HuH-7 (cell line): ENCODE data around the gene MTARC1.

ENCODE experiments used
- DNase-seq: peaks from one replicate; pipeline ENCODE4 v3.0.0; 2011; ENCODE audit warnings: low spot score

The MTARC1 gene

DNA sequence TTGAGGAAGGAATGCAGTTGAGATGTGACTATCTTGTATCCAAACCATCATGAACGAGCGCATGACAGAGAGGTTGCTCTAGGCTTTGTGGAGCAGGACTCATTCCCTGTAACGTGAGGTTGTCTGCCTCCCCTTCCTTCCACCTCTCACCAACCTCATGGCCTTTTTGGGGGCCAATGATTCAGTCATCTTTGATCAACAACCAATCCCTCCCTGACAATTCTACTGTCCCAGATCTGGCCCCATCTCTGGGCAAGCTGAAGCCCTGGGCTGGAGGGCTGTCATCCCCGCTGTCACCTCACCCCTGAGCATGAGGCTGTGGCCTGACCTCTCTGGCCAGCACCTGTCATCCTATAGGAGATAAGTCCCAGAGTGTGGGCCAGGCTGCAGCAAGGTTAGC lies 19.7 kb downstream of the MTARC1 start:
- no peak for DNase-seq

DNA sequence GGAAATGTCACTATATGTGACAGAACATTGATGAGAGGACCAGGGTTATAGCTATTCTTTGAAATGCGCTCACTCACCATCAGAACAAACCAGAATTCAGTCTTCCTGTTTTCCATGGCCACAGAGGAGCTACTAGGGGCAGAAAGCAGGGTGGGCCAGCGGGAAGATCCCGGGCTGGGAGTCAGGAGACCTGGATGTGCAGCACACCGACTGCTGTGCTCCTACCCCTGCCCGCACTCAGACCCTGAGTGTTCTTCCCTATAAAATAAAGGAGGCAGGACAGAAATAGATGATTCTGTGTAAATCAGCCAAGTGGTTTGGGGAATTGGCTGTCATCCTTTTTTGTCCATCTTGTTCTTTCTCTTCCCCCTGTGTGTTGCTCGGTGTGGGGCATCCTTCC lies 21.0 kb downstream of the MTARC1 start:
- no peak for DNase-seq

DNA sequence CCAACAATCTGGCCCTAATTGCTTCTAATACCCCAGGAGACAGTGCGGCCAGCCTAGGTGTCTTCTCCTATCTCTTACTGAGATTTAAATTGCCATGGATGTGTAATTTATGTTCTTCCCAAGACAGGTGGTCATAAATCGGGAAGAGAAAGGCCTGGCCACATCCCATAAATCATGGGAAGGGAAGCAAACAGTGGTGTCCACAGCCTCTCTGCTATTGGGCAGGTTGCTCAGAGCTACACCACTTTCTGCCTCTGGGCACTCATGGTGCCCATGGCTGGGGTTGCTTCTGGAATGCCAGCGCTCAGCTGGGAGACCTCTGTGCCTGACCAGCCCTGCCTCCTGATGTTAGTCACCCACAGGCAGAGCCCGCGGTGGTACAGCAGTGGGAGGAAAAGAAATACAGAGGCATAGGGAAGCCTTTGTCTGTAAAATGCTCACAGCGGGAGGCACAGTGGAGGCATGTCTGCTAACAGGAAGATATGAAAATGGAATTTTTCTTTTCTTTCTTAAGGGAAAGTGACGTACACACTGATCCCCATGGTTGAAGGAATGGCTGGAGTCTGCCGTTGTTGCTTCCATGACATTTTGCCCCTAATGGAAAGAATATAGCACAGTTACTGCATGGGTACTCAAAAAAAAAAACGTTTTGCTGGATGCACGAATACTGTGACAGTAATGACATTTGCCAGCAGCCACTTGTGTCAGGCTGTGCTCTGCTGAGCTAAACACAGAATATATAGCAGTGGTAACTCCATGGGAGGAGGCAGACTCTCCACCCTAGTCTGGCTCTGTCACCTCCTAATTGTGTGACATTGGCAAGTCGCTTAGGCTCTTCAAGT lies 21.9 kb downstream of the MTARC1 start:
- DNase-seq, result no peak

DNA sequence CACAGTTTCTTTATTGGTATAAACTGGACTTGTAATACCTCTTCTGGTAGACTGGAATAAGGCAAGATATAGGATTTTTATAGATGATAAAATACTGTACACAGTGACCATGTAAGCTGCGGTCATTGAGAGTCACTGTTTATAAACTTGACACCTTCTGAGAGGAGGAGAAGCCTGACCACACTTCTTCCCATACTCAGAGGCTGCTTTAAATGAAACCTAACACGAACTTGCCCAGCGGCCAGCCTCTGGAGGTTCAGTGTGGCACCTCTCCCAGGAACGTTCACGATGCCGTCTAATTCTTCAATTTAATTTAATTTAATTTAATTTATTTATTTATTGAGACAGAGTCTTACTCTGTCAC lies 22.5 kb downstream of the MTARC1 start:
- DNase-seq, result no peak

DNA sequence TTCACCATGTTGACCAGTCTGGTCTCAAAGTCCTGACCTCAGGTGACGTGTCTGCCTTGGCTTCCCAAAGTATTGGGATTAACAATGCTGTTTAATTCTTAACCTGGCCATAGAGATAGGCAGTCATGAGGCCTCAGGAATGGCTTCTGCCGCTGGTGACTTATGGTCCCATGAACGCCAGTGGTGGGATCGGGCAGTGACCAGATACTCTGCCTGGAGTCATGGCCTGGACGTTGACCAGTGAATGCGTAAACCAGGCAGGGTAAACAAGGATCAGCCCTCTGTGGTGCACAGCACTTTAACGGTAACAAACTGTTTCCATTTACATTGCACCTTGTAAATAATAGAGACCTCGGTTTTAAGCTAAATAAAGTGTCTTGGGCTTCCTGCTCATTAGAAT lies 23.0 kb downstream of the MTARC1 start:
- DNase-seq, result no peak

DNA sequence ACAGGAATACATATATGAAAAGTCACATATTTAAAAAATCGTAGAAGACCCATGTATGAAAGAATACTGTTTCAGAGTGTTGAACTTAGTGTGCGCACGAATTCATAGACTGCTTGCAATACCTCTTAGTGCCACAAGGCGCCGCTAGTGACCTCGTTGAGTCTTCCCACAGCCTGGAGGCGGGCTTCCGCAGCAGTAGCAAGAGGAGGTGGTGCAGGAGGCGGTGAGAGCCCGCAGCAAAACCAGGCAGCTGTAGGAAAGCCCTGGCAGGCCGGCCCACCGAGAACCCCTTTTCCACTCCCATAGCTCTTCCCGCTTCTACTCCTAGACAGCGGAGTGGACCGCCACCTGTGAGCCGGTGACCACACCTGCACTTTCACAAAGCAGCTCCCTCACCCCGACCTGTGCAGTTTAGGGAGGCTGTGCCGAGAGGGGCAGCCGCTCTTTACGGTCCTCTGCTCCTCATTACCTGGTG lies 23.5 kb downstream of the MTARC1 start:
- peak; percentile 73 for DNase-seq

DNA sequence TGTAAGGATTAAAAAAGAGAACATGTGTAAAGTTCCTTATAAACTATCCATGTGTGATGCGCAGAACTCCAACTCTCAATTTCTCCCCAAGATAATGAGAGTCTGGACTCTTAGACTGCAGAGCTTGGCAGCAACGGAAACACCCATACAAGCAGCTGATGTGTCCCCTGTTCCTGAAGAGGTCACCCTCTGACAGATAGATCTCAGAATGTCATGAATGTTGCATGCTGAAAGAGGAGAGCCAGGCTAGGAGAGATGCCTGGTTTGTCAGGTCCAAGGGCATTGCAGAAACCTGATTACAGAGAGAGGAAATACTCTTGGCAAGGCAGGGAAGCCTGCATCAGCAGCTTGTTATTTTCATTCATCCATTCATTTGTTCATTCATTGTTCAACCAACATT lies 24.2 kb downstream of the MTARC1 start:
- DNase-seq, result no peak

DNA sequence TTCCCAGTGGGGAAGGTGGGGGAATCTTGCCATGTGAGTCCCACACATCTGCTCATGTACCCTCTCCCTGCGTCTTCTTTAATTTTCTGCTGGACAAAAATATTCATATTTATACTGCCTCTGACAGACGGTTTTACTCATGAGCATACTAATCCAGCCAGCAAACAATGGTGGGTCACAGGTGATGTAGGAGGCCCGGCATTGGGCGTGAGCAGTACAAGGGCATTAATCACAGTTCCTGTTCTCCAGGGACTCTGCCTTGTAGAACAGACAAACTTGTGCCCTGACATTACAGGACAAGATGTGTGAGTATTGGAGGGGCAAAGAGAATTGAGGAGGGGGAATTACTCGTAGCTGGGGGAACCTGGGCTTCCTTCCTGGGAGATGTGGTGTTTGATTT lies 25.0 kb downstream of the MTARC1 start:
- DNase-seq, result no peak

DNA sequence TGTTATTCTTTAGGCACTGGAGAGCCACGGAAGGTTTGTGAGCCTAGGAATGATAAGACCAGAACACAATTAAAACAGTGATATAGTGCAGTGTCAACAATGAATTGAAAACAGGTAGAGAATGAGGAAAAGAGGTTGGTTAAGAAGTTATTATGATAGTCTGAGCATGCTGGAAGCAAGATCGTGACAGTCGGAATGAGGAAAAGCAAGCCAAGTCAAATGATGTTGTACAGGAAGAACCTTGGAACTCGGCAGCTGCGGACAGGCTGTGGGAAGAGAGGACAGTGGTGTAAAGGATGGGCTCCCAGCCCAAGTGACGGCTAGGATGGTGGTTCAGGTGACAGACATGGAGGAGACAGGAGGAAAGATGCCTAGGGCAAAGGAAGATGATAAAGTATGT lies 25.6 kb downstream of the MTARC1 start:
- no peak for DNase-seq

DNA sequence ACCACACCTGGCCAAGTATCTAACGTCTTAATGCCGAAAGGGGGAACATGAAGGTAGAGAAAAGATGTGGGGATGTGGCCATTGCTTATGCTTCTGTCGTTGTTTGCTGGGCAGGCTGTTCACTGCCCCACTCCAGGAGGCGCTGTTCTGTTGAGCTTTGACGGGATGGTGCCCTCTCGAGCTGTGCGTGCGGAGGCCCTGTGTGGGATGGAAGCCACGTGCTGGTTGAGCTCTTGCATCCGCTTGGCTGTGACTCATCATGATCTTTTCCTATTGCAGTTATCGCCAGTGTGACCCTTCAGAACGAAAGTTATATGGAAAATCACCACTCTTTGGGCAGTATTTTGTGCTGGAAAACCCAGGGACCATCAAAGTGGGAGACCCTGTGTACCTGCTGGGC lies 26.3 kb downstream of the MTARC1 start:
- no peak for DNase-seq

DNA sequence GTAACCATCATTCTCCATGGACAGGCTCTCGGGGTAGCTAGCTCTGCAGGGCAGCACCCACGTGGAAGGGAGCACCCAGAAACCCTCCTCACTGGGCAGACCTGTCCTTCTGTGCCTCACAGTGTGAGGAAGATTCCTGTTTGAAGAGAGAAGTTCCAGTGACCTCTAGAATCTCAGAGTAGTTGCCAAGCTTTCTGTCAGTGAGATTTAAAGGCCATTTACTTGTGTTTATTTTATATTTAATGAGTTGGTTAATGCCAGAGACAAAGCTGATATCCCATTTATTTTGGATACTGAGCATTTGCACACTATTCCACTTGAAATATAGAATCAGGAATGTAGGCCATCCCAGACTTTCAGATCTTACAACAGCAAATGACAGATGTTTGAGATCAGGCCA lies 28.7 kb downstream of the MTARC1 start:
- DNase-seq, result no peak

DNA sequence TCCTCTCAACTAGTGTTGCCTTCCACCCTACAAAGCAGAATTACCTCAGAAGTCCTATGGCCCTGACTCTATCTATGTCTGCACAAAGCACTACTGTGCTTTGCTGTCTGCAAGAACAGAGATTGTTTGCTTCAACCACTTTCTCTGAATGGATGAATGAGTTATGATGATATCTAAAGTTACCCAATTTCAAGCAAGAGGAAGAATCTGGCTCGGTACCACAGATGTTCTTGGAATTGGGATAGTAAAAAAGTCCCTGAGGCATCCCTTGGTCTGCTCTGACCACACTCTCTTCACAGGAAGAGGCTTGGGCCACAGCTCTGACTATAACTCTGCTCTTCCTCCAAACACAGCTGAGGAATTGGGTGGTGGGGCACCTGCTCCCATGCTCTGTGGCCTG lies 31.2 kb downstream of the MTARC1 start:
- DNase-seq, result no peak

DNA sequence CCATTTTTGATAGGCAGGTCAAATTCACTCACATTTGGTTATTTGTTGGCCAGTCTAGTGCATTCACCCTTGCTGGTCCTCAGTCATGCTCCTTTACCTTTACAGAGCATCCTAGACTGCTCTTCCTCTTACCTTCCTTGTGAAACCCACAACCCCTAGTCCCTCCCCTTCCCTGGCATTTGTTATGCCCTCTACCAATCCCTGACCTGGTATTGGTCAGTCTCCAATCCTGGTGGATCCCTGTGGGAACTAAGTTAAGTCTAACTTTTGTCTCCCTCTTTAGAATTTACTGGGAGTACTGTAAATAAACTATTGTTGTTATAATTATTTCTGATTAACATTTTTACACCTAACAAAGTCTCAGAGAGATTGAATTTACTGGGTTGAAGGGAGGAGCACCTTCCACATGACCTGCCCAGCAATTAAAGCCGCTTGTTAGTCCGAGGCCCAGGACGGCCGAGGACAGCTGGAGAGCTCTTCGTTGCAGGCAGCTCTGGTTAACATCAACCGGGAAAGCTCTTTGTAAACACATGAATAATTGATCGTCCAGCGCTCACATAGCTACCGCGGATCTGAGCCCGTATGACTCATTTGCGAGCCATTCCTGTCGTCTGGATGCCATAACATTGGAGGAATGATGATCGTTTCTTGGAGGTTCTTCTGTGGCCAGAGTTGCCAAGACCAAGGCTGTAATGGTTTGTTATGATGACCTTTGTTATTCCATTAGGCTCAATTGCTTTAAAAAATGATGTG lies 31.9 kb downstream of the MTARC1 start:
- no peak for DNase-seq

DNA sequence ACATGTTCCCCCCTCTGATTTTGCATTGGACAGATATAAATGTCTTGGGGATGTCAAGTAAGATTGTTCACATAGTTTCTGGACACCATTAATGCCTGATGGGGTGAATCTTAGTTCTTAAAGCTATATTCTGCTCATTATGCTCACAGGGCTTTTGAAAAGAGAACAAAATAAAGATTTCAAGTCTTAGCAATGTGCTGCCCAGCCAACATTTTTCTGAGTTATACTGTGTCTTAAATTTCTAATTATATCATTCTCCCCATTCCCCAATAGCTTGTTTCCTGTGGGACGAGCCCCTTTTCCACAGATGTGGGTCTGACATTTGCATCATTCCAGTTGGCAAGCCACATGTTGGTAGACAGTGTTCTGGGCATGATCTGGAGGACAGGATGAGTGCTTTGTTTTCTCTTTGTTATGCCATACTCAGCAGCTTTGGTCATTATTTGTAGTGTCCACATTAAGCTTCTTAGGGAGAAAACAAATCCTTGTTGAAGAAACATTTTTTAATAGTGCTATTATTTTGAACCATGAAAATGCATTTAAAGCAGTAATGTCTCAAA lies 32.8 kb downstream of the MTARC1 start:
- DNase-seq, result no peak

DNA sequence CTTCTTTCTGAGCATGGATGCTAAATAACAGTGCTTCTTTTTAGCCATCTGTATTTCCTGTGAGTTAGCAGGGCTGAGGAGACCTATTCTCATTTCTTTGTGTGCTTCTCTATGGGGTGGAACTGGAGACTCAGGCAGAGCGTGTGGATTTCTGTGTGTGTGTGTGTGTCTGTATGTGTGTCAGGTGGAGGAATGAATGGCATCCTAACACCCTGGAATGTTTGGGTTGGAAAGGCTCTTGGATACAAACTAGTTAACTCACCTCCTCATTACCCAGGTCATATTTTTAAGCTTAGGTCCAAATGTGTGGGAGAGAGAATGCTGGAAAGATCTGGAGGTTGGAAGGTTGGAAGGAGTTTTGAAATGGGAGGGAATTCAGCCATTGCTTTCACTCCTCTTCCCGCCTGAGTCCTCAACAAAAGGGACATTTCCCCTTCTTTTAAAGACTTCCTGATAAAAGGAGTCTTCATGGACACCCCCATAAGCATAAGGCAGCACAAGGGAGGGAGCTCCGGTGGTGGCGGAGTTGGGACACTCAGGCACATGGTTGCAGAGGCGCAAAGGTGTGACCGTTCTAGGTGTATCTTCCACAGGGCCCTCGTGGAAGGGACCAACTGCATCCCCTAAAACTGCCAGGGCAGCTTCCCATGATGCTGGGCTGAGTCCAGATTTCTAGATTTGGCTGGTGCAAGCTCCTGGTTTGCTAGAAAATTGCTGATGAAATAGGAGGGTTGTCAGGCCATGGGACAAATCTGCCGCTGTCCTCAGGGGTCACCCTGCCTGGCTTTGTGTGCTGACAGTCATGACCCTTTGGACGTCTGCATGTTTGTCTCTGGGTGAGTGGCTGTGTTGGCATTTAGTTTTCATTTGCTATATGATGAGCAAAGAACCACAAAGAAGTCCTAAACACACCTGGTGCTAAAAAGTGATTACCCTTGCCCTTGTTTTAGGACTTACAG lies 37.6 kb downstream of the MTARC1 start:
- DNase-seq, result no peak

DNA sequence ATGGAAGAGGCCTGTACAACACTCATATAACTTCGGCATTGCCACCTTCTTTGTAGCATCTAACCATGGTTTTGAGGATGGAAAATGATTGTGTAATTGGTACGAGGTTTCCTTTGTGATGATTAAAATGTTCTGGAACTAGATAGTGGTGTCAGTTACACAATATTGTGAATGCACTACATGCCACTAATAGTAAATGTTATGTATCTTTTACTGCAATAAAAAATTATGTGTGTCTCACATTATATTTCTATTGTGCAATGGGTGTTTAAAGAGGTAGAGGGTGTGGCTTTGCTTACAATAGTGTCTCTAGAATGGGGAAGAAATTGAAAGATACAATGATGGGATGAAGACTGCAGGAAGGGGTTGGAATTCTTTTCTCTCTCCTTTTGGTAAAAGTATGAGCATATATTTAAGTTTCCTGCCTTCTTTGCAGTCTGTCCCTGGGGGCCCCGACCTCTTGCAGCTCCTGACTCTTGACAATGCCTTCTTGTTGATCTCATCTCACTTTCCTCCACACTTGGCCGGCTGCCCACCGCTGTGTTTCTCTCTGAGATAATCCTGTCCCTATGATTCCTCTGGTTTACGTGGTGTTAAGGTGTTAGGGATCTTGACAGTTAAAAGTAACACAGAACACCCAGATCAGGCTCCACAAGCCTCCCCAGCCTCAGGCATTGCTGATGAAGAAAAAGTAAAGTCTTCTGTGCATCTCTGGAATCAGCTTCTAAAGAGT lies 39.3 kb downstream of the MTARC1 start:
- no peak for DNase-seq

DNA sequence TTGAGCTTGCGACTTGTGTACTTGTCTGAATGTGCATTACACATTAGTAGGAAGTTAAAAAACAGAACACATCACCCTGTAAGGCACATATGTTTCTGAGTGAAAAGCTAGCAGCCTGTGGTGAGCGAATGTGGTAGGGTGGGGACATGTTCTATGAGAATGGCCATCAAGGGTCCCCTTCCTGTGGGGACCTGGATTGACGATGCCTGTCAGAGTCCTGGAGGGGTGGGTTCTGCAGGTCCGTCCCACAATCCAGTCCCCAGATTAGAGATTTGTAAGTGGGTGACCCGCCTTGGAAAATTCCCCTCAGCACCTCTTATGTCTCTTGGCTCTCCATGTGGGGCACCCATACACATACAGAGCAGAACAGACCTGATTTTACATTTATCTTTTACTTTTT lies 40.0 kb downstream of the MTARC1 start:
- DNase-seq, result no peak

DNA sequence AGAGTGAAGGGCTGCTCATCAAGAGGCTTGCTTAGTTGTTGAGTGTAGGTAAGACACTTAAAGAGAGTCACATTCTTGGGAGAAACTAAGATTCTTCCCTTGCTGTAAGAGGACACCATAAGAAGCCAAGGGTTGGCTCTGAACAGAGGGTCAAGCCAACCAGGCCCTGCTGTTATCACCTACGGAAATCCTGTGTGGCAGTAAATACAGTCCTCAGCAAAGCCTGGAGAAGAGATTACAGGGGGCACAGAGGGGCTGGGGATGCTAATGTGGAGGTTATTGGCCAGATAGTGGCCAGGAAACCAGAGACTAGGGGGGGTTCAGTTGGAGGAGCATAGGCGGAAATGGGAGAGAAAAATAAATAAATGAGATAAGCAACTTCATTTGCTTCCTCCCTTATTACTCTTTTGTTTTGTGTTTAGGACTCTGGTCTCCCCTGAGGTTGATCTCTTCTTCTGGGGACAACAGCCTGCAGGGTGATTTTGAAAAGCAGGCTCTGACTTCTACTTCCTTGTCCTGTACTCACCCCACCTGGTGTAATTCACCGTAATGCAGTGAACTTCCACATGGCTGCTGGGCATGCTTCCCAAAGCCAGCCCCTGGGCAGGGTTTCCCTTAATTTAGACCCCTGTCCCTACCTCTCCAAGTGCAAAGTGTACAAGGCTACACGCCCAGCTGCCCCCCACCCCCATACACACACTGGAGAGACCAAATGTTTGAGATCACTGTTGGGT lies 40.9 kb downstream of the MTARC1 start:
- DNase-seq, result no peak

DNA sequence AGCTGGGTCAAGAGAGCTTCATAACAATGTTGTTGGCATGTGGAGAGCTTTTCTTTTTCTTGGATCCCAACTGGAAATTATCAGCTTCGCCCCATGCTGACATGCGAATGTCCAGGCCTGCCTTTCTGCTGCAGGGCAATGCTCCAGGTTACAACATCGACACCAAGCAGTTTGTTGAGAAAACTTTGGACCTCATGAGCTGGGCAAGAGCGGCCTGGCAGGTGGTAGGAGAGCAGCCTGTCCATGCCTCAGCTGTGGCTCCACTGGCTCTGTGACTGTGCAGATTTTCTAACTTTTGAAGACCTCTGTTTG lies 41.4 kb downstream of the MTARC1 start:
- no peak for DNase-seq

DNA sequence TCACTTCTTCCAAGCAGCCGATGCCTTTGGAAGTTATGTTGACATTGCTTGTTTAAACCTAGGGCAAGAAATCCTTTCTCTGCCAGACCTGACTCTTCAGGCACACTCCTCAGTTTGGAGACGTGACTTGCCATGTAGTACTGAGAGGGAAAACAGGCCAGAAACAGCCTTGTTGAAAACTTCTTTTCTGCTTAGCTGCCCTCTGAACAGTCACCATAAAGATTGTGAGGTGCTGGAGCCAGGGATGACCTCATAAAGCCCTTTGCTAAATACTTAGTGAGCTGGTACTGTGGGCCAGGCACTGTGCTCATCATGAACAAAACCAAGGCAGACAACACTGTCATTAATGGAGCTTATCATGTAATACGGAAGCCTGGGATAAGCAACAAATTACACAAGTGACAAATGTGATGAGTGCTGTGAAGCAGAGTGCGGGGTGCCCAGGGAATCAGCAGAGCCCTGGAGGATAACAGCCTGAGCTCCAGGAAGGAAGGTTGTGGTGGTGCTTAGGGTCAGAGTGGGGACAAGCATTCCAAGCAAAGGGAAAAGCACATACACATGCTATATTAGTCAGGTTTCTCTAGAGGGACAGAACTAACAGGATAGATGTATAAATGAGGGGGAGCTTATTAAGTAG lies 42.4 kb downstream of the MTARC1 start:
- DNase-seq, result no peak
